HG03280 (cell line): ENCODE results near the gene SEMA6D.

Source experiments
- ATAC-seq: cut with Tn5 transposase; IDR thresholded peaks from one replicate; pipeline ENCODE4 v1.9.1; 2021; ENCODE audit warnings: mild to moderate bottlenecking, moderate library complexity; ENCODE audit not compliant: unreplicated experiment

The SEMA6D gene

GRCh38 chr15:47786371-47786770, 69.1 kb downstream of the SEMA6D start:
- ATAC-seq: no peak

- no peak for ATAC-seq
Observed at GRCh38 chr15:47787875-47788274, 70.6 kb downstream of the SEMA6D start.

DNA sequence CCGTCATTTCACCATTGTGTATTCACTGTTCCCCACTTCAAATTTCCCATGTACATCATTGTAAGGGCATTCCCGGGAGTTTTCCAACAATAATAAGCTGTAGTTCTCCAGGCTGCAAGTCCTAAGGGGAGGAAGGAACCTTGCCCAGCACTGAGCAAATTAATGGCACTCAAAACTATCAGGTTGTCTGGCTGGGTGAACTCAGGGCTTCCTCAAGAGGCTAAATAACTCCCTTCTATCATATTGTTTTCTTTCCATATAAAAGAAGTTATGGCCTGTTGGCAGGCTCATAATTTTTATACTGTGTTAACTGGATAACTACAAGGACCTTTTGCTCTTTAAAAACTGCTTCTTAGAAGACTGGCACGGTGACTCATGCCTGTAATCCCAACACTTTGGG, 71.4 kb downstream of the SEMA6D start:
- ATAC-seq: no peak

DNA sequence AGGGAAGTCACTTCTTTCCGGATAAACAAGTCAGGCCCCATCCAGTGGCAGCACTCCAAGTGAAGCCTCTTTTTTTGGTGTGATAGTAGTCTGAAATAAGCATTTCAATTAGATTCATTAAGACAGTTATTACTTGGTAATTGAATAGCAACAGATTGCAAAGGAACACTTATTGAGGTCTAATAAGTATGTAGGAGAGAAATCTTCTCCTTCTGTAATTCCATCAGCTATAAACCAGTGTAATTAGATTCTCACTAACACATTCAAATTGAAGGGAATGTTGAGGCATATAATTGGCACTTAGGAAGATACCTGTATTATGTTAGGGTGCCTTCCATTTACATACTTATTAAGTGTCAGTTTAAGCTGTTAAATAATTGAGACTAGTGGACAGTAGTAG, 73.9 kb downstream of the SEMA6D start:
- no peak for ATAC-seq

DNA sequence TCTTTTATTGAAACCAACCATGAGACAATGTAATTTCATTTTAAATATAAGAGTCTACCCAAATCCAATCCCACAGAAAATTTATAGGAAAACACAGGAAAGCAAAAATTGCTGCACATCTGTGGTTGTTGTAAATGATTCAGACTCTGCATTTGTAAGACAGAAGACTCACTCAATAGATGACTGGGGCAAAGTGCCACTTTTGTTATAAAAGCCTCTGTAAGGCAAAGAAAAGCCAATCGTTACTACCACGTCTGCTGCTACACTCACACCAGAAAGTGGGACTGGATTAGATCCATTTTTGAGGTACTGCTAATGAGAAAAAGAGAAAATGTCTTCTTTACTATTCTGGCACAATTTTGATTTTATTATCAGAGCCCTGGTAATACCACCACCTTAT, 74.9 kb downstream of the SEMA6D start:
- no peak for ATAC-seq

DNA sequence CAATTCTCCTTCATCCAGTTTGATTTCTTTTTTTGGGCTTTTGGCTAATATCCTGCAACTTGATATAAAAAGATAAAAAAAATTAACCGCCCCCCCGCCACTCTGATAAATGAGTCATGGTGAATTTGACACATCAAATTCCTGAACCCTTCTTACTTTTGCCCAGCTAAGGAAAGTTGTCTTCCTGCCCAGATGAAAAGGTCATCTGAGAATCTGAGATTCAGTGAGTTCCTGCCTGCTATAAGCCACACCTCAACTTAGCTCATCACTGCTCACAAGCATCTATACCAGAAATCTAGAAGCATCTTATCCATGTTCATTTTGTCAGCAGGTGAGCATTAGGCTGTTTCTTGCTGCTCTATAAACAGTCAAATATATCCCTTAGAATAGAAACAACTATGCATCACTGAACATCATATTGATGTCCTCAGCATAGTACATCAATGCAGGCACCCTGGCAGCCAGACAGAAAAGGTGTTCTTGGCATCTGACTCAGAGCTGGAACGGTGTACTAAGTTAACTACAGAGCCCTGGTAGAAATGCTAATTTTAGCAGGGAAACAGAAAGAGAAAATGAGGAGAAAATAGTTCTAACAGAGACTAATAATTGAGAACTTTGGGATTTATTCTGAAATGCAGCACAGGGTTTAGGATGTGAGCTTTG, 77.1 kb downstream of the SEMA6D start:
- no peak for ATAC-seq

GRCh38 chr15:47795864-47796263, 78.6 kb downstream of the SEMA6D start:
- ATAC-seq: no peak

DNA sequence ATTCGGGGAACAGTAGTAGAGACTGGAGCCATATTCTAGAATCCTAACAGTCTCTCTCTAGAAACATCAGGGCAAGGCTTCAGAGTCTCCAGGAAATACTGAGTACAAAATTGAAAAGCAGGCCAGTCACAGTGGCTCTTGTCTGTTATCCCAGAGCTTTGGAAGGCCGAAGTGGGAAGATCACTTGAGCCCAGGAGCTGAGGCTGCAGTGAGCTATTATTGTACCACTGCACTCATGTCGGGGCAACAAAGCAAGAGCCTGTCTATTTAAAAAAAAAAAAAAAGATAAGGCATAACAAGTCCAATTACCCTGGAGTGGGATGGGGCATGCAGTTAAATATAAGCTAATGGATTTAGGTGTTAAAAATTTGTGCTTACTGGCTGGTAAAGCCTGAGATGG, 79.0 kb downstream of the SEMA6D start:
- ATAC-seq: no peak

DNA sequence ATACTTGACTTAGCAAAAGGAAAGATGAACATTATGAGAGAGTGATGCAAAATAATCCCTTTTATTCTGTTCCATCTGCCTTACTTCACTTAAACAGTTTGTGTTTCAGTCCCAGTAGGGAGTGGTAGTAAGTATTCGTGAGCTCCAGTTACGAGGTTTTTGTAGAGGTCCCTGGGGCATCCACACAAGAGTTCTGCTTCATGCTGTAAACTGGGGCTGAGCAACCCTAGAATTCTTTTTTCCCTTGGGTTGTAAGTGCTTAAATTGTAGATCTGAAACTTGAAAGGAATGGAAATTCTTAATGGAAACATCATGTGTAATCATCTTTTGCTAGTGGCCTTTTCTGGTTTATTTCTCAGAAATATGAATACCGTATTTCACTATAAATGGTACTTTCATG, 79.5 kb downstream of the SEMA6D start:
- no peak for ATAC-seq

DNA sequence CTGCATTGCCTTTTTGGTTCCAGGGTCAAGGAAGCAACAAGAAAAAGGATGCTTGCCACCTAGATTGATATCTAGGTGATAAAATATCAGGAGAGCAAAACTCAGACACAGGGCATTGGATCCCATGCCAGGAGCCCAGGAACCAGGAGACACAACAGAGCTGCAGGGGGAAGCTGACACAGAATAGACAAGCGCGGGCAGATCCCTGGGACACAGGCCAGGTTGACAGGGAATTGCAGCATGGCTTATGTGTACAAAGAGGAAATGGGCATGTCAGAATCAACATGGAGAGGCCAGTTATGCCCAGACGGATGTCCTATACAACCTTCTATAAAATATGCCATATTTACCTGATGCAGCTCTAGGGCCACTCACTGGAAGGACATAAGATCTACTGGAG, 84.2 kb downstream of the SEMA6D start:
- ATAC-seq: no peak

- ATAC-seq: no peak
Observed at GRCh38 chr15:47802216-47802615, 84.9 kb downstream of the SEMA6D start.

GRCh38 chr15:47803767-47804166, 86.5 kb downstream of the SEMA6D start:
- ATAC-seq: no peak

GRCh38 chr15:47804733-47805132, 87.4 kb downstream of the SEMA6D start:
- ATAC-seq: no peak

DNA sequence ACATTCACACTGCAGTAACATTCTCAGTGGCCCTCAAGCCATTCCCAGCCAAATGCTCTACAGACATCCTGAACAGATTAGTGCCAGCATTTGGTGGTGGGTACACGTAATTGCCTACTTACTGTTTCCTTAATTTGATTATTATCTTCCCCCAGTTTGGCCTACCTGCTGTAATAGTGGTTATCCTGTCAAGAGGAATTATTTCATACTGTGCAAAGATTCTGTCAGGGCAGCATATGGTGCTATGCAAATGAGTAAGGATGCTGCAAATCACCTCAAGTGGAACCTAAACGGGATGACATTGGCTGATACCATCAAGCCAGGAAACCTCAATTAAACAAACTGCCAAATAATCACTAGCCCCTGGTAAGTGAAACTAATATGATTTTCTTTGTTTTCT, 88.7 kb downstream of the SEMA6D start:
- no peak for ATAC-seq

DNA sequence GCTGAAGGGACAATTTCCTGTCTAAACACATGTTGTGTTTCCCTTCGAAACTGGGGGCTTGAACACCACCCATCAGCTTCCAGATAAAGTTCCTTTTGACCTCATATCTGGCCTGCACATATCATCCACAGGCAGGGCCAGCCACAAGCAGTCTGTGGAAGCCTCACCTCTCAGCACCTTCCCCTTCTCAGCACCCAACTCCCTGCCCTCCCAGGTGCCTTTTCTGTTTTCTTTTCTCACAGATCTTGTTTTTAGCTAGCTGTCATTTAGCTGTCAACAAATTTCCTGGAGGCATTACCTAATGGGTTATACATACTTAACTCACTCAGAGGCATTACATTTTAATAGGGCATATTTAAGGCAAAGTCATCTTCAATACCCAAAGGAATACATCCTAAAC, 93.9 kb downstream of the SEMA6D start:
- no peak for ATAC-seq

- ATAC-seq: peak; percentile 60
Observed at GRCh38 chr15:47812470-47812999, 95.2 kb downstream of the SEMA6D start.

GRCh38 chr15:47813748-47814384, 96.6 kb downstream of the SEMA6D start:
- peak; percentile 86 for ATAC-seq

DNA sequence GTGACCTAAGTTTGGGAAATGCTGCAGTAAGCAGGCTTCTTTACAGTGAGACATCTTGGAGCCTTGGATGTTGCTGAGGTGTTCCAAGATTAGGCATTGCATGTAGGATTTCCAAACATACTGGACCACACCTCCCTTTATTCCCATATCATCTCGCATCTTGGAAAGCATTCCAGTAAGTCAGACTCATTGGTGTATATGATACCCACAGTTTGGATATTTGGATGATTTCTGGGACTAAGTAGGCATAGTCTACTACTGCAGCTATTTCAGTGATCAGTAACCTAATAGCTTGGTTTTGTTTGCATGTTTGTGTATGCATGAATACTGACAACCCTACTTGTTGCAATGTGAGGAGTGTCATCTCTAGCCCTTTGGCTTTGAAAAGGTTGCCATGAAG, 97.3 kb downstream of the SEMA6D start:
- ATAC-seq: no peak

DNA sequence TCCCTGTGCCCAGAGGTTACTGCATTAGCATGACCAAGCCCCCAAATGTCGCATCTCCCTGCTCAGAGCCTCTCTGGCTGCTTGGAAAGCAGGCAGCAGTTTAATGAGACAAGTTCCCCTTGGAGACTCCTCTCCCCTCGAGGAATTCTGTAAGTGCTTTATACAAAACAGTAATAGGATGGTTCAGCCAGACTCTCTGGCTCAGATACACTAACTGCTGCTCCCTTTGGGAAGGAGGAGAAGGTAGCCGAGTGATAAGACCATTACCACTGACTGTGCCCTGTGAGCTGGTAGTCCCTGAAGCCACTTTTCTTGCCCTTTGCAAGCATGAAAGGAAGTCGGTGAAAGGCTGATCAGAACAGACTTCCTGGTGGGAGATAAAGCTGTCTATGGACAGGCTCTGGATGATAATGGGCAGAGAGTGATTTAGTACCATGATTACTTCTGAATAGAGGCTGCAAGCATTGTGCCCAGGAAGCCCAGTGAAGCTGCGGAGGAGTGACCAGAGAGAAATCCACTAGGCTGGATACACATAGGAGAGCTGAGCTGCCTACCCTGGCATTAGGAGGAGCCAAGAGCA, 100.8 kb downstream of the SEMA6D start:
- ATAC-seq: no peak

- no peak for ATAC-seq
Observed at GRCh38 chr15:47819158-47819557, 101.9 kb downstream of the SEMA6D start.

DNA sequence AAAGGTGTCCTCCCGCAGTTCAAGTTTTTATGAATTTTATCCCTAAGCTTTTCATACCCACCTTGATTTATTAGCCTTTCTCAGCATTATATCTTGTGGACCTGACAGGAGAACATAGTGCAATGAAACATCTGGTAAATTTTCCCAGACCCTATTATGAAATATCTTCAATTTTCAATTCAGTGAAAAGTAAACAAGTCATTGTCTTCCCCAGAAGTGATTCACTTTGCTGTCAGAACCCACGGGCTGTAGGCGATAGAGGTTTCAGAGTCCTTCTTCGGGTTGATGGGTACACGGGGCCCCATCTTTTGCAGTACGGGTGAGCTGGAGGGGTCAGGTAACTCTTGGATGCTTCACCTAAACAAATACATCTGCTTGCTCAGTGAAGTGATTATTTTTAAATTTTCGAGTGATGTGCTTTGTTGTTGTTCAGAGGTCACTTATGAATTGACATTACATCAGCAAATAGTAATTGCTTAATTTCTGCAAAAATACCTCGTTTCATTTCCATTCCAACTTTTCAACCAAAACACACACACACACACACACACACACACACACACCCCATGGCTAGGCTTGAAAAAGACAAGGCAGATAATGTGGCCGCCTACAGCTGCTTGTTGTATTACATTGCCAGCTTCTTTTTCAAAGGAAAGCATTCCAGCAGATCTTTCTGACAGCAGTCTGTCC, 102.9 kb downstream of the SEMA6D start:
- no peak for ATAC-seq
